ENCODE data around the gene PXMP2. TPM values are rescaled to one million over a fixed set of nuclear protein-coding genes. Genes with fewer than 3 reads are reported as not detected.

Gene PXMP2
- total RNA-seq, 1 donor from 2014 or later = 15.0 TPM

DNA sequence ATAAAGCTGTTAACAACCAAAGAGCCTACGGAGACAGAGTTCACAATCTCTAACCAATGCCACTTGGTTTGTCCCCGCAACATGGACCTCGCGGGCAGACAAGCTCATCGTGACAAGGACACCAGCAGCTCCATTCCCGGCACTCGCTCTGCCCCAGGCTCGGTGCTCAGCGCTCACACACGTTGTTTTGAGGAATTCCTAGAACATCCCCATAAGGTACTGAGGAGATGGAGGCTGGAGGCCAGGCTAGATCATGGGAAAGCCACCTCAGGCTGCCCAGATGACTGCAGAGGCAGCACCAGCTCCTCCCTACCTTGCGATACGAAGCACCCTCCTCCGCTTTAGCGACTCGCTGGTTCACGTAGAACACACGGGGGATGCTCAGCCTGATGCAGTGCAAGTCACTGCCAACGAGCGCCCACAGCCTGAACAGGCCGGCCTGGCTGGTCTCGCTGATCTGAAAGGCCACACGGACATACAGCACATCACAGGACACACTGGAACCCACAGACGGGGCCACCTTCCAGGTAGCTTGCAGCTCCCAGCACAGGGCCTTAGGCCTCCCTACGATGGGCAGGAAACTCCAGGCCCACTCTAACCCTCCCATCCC lies 38.7 kb upstream of the PXMP2 start:
- no peaks in the 10 kb centered on the region for H3K4me1 ChIP-seq
- TF ChIP-seq, protein P1, sequence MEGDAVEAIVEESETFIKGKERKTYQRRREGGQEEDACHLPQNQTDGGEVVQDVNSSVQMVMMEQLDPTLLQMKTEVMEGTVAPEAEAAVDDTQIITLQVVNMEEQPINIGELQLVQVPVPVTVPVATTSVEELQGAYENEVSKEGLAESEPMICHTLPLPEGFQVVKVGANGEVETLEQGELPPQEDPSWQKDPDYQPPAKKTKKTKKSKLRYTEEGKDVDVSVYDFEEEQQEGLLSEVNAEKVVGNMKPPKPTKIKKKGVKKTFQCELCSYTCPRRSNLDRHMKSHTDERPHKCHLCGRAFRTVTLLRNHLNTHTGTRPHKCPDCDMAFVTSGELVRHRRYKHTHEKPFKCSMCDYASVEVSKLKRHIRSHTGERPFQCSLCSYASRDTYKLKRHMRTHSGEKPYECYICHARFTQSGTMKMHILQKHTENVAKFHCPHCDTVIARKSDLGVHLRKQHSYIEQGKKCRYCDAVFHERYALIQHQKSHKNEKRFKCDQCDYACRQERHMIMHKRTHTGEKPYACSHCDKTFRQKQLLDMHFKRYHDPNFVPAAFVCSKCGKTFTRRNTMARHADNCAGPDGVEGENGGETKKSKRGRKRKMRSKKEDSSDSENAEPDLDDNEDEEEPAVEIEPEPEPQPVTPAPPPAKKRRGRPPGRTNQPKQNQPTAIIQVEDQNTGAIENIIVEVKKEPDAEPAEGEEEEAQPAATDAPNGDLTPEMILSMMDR (IDR thresholded peaks at IDR 0.05) = no peak
- TF ChIP-seq POLR2AphosphoS5 (IDR thresholded peaks at IDR 0.05; ENCODE audit: insufficient read depth in 1 of 2, low read depth in 1 of 2) (no peak), POLR2A (IDR thresholded peaks at IDR 0.05) (no peak)
- no peak for DNase-seq (ENCODE audit: extremely low spot score in 2 of 2)
- intact Hi-C loops (cut with DNase I) = no loop called here
- no peak overlapping the region for H3K27ac ChIP-seq
- no peaks in the 10 kb centered on the region for H3K27me3 ChIP-seq
- peaks cover 0 to 47% of the 10 kb centered on the region in 2 donors for H3K36me3 ChIP-seq
- H3K4me3 ChIP-seq = no peak overlapping the region
- H3K9me3 ChIP-seq = no peaks in the 10 kb centered on the region

DNA sequence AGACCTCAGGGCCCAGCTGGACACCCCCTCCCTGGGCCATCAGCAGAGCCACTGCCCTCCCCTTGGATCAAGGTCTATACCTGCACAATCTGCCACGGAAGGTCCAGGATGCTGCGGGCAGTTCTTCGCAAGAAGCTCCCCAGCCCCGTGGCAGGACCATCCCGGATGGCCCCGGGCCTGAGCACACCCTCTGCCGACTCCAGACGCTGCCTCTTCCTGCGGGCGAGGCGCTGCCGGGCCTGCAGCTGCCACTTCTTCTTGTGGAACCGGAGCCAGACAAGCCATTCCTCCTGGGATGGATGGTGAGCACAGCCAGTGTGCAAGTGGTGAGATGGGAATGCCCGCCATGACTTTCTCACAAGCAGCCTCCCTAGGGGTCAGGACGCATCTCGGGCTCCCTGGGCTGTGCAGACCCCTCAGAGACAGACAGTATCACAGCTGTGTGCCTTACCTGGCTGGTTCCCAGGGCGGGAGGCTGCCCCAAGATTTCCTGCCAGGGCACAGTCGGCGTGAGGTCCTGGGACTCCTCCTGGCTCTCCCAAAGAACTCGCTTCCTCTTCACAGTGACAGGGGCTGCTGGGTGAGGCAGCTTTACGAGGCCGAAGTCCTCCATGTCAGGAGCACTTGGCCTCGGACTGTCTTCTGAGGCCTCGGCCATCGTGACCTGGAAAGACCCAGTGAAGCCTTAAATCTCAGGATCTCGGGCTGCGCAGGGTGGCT lies 38.0 kb upstream of the PXMP2 start:
- Histone ChIP-seq H3K4me1 (no peaks in the 10 kb centered on the region), H3K27me3 (no peaks in the 10 kb centered on the region), H3K27ac (no peak overlapping the region), H3K4me3 (no peak overlapping the region), H3K36me3 (peaks cover 0 to 49% of the 10 kb centered on the region in 2 donors), H3K9me3 (no peaks in the 10 kb centered on the region)
- no peak for DNase-seq (ENCODE audit: extremely low spot score in 2 of 2)
- TF ChIP-seq POLR2A (IDR thresholded peaks at IDR 0.05) (no peak), POLR2AphosphoS5 (IDR thresholded peaks at IDR 0.05; ENCODE audit: insufficient read depth in 1 of 2, low read depth in 1 of 2) (no peak)
- TF ChIP-seq, protein P1 (IDR thresholded peaks at IDR 0.05) = no peak
- intact Hi-C loops (cut with DNase I) = no loop called here

DNA sequence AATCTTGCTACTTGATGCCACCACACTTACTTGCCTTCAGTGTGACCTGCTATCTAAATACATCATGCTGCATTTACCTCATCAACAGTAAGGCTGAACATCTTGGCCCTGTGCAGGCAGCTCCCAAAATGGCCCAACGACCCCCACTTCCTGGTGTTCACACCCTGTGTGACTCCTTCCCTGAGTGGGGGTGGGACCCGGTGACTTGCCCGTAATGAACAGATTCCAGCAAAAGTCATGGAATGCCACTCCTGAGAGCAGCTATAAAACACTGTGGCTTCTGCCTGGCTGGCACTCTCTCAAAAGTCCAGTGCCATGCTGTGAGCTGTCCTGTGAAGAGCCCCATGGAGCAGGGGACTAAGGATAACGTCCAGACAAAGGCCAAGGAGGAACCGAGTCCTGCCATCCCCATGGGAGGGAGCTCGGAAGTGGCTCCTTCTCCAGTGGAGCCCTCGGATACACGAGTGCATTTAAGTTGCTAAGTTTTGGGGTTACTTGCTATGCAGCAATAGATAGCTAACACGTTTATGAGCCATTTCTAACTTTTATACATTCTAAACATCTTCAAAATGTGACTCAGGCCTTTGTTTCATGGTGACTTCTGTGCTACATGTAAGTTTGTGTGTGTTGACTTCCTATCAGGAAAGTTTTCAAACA lies 35.8 kb upstream of the PXMP2 start:
- intact Hi-C loops (cut with DNase I) = no loop called here
- H3K27ac ChIP-seq = no peak overlapping the region
- TF ChIP-seq POLR2A (IDR thresholded peaks at IDR 0.05) = no peak
- no peak for TF ChIP-seq POLR2AphosphoS5 (IDR thresholded peaks at IDR 0.05; ENCODE audit: insufficient read depth in 1 of 2, low read depth in 1 of 2)
- TF ChIP-seq, protein P1 (IDR thresholded peaks at IDR 0.05) = no peak
- no peak overlapping the region for H3K4me3 ChIP-seq
- no peak for DNase-seq (ENCODE audit: extremely low spot score in 2 of 2)
- H3K27me3 ChIP-seq = no peaks in the 10 kb centered on the region
- peaks cover 0 to 53% of the 10 kb centered on the region in 2 donors for H3K36me3 ChIP-seq
- no peaks in the 10 kb centered on the region for H3K9me3 ChIP-seq
- H3K4me1 ChIP-seq = no peaks in the 10 kb centered on the region

DNA sequence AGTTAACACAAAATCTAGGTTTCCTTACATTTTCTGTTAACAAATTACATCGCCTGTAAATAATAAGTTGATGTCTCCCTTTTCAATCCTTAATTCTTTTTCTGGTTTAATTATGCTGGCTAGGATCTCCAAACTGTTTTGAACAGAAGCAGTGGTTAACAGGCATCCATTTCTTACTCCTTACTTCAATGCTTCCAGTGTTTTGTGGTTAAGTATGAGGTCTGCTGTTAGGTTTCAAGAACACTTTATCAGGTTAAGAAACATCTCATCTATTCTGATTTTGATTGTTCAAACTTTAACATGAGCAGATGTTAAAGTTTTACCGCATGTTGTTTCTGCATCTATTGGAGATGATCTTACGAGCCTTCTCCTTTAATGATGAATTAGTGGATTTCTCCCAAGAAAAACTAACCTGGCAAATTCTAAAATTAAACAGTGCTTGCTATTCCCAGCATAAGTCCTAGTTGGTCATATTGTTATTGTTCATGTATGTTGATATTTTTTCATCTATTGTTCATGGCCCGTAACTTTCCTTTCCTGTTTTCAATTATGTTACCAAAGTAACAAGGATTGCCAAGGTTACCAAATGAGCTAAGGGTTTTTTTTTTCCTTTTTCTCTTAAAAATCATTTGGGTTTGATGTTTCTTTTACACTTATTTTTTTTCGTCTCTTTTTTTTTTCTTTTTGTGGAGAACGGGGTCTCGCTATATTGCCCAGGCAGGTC lies 33.7 kb upstream of the PXMP2 start:
- Histone ChIP-seq H3K27ac (no peak overlapping the region), H3K4me1 (no peaks in the 10 kb centered on the region), H3K36me3 (peaks cover 0 to 56% of the 10 kb centered on the region in 2 donors), H3K4me3 (no peak overlapping the region), H3K27me3 (no peaks in the 10 kb centered on the region), H3K9me3 (no peaks in the 10 kb centered on the region)
- intact Hi-C loops (cut with DNase I) = no loop called here
- DNase-seq (ENCODE audit: extremely low spot score in 2 of 2) = no peak
- TF ChIP-seq POLR2AphosphoS5 (IDR thresholded peaks at IDR 0.05; ENCODE audit: insufficient read depth in 1 of 2, low read depth in 1 of 2) (no peak), POLR2A (IDR thresholded peaks at IDR 0.05) (no peak)
- TF ChIP-seq, protein P1 (IDR thresholded peaks at IDR 0.05) = no peak
